SJCRH30 (cell line): Measurements from ENCODE around the gene ATRNL1. TPM values are rescaled to one million over a fixed set of nuclear protein-coding genes. Genes with fewer than 3 reads are reported as not detected.
"Not testable (repeated sequence)": the region's sequence is repeated elsewhere in the genome, so short reads cannot be mapped to it uniquely, and the experiment has no call there.

ENCODE experiments used
- DNase-seq, 2 experiments: peaks; one replicate each; pipeline ENCODE4 v3.0.0-alpha.2; 2015 to 2020
- H3K27ac ChIP-seq: fragments of 250-450 bp; sonication (Bioruptor Pico); 2 replicates; pipeline ENCODE4 v1.5.1; 2020; ENCODE audit warnings: mild to moderate bottlenecking, moderate library complexity
- H3K27me3 ChIP-seq: fragments of 250-450 bp; sonication (Bioruptor Pico); 2 replicates; pipeline ENCODE4 v1.5.1; 2020; ENCODE audit warnings: mild to moderate bottlenecking, moderate library complexity
- H3K36me3 ChIP-seq: fragments of 250-450 bp; sonication (Bioruptor Pico); 2 replicates; pipeline ENCODE4 v1.5.1; 2020; ENCODE audit warnings: mild to moderate bottlenecking, moderate library complexity
- H3K4me1 ChIP-seq: fragments of 250-450 bp; sonication (Bioruptor Pico); 2 replicates; pipeline ENCODE4 v1.5.1; 2020; ENCODE audit warnings: mild to moderate bottlenecking, moderate library complexity
- H3K4me3 ChIP-seq: fragments of 250-450 bp; sonication (Bioruptor Pico); 2 replicates; pipeline ENCODE4 v1.5.1; 2020; ENCODE audit warnings: mild to moderate bottlenecking, moderate library complexity
- H3K9me3 ChIP-seq: fragments of 250-450 bp; sonication (Bioruptor Pico); replicated peaks from 2 replicates; pipeline ENCODE4 v1.5.1; 2020; ENCODE audit warnings: mild to moderate bottlenecking, moderate library complexity
- total RNA-seq: library from RNA; depleted of rRNA; stranded (reverse); fragments of >200 nt; shearing (Covaris generic); gene quantifications from 2 replicates; pipeline ENCODE4 v1.2.3, GENCODE V29; 2014

ATRNL1 gene
- total RNA-seq, 1 experiment from 2014 or later: 26.3 TPM

GRCh38 chr10:115706488-115707076 is 613.4 kb downstream of the ATRNL1 start:
- H3K27me3 ChIP-seq: no peaks in the 10 kb centered on the region
- no peak overlapping the region for H3K27ac ChIP-seq
- no peaks in the 10 kb centered on the region for H3K36me3 ChIP-seq
- no peak overlapping the region for H3K4me3 ChIP-seq
- peaks cover 13% of the 10 kb centered on the region for H3K4me1 ChIP-seq
- DNase-seq: peak in 1 of 2 experiments; percentile 58
- no peaks in the 10 kb centered on the region for H3K9me3 ChIP-seq

- Histone ChIP-seq H3K36me3 (no peaks in the 10 kb centered on the region), H3K27me3 (no peaks in the 10 kb centered on the region), H3K4me3 (no peak overlapping the region), H3K4me1 (peaks cover 13% of the 10 kb centered on the region), H3K9me3 (no peaks in the 10 kb centered on the region), H3K27ac (no peak overlapping the region)
- DNase-seq: peak in 1 of 2 experiments; percentile 15
Measured at GRCh38 chr10:115710136-115710535, 617.0 kb downstream of the ATRNL1 start.

- peaks cover 13% of the 10 kb centered on the region for H3K4me1 ChIP-seq
- H3K4me3 ChIP-seq: no peak overlapping the region
- no peaks in the 10 kb centered on the region for H3K36me3 ChIP-seq
- H3K27me3 ChIP-seq: no peaks in the 10 kb centered on the region
- no peak overlapping the region for H3K27ac ChIP-seq
- H3K9me3 ChIP-seq: no peaks in the 10 kb centered on the region
- DNase-seq: peak; percentile 11 to 49
Measured at GRCh38 chr10:115711306-115711705, 618.1 kb downstream of the ATRNL1 start.

DNA sequence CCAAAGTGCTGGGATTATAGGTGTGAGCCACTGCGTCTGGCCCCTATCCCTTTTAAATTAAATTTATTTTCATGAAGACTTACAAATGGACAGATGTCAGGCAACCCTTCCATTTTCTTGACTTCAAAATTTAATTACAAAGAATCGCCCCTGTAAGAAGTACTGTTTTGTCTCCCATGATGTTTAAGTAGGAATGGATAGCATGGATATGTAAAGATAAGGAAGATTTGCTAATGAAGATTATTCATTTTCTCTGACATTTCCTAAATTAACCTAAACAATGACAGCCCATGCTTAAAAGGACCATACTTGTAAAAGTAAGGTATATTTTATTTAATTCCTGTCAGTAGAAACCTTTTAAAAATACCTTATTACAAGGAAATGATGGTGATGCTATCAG is 627.0 kb downstream of the ATRNL1 start:
- Histone ChIP-seq H3K27me3 (no peaks in the 10 kb centered on the region), H3K27ac (no peak overlapping the region), H3K4me3 (no peak overlapping the region), H3K9me3 (no peaks in the 10 kb centered on the region), H3K36me3 (no peaks in the 10 kb centered on the region), H3K4me1 (no peaks in the 10 kb centered on the region)
- no peak for DNase-seq

GRCh38 chr10:115727129-115727528 is 634.0 kb downstream of the ATRNL1 start:
- Histone ChIP-seq H3K4me1 (peaks cover 3% of the 10 kb centered on the region; the same call in 1 of the 2 replicates), H3K27me3 (no peaks in the 10 kb centered on the region; the same call in 1 of the 2 replicates), H3K36me3 (no peaks in the 10 kb centered on the region), H3K4me3 (no peak overlapping the region), H3K9me3 (no peaks in the 10 kb centered on the region), H3K27ac (no peak overlapping the region)
- DNase-seq: no peak

DNA sequence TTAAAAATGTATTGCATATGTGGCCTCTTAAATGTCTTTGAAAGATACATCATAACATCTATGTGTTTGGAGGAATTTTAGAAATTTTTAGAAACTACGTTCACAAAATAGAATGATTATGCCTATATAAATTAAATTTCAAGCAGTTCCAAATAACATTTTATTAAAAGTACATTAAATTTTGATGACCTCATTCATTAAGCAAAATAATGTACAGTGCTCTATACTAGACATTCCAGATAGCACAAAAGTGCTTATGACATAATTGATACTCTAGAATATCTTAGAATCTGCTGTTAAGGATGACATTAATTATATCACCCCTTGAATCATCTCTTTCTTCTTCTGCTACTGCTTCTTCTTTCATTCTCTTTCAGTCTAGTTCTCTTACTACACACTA is 650.9 kb downstream of the ATRNL1 start:
- no peaks in the 10 kb centered on the region for H3K36me3 ChIP-seq
- H3K4me3 ChIP-seq: no peak overlapping the region
- no peak for DNase-seq

DNA sequence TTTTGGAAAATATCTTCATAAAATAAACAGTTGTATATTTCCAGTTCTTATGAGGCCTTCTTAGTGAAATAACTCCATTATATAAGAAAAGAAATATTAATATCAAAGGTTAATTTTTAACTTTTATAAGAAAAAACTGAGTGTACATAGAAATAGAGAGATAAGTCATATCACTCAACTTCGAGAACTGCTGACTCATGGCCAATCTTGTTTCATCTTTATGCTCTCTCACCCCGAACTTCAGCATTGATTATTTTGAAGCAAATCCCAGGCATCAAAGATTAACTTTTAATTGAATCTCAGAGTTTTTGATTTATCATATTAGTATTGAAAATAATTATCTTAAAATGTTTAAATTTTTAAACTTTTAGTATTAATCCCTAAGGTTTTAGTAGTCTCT is 652.8 kb downstream of the ATRNL1 start:
- DNase-seq: no peak

More for the DNA sequence above, 650.9 kb downstream of the ATRNL1 start:
- Histone ChIP-seq H3K4me1 (no peaks in the 10 kb centered on the region), H3K9me3 (no peaks in the 10 kb centered on the region), H3K27ac (no peak overlapping the region), H3K27me3 (no peaks in the 10 kb centered on the region)

GRCh38 chr10:115747811-115748210 is 654.6 kb downstream of the ATRNL1 start:
- H3K27ac ChIP-seq: no peak overlapping the region
- DNase-seq: no peak
- no peaks in the 10 kb centered on the region for H3K36me3 ChIP-seq
- no peaks in the 10 kb centered on the region for H3K4me1 ChIP-seq
- H3K9me3 ChIP-seq: no peaks in the 10 kb centered on the region
- no peaks in the 10 kb centered on the region for H3K27me3 ChIP-seq
- H3K4me3 ChIP-seq: no peak overlapping the region

More for the DNA sequence above, 652.8 kb downstream of the ATRNL1 start:
- no peaks in the 10 kb centered on the region for H3K4me1 ChIP-seq
- no peak overlapping the region for H3K27ac ChIP-seq
- no peaks in the 10 kb centered on the region for H3K27me3 ChIP-seq
- H3K9me3 ChIP-seq: no peaks in the 10 kb centered on the region
- H3K36me3 ChIP-seq: no peaks in the 10 kb centered on the region
- H3K4me3 ChIP-seq: no peak overlapping the region

- H3K4me3 ChIP-seq, DNase-seq: not testable (repeated sequence)
Measured at GRCh38 chr10:115758488-115758887, 665.3 kb downstream of the ATRNL1 start.

DNA sequence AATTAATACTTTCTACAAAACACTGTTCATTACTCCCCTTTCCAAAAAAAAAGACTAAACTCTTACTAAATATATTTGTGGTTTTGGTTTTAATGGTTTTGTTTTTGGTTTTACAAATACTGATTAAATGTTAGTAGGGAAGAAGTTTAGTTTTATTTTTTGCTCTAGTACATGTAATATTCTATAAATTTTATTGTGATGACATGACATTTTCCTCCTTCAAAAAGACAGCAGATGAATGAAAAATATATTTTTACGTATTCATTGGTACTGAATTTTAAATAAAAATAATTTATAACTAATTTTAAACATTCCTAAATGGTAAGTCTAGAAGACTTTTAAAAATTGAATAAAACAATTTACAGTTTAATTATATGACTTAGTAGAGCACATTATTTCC is 667.0 kb downstream of the ATRNL1 start:
- Histone ChIP-seq H3K9me3 (no peaks in the 10 kb centered on the region; the same call in 1 of the 2 replicates), H3K27me3 (no peaks in the 10 kb centered on the region), H3K4me3 (no peak overlapping the region), H3K4me1 (peaks cover 9% of the 10 kb centered on the region; the same call in 1 of the 2 replicates), H3K36me3 (no peaks in the 10 kb centered on the region), H3K27ac (no peak overlapping the region)
- DNase-seq: no peak

More at GRCh38 chr10:115758488-115758887, 665.3 kb downstream of the ATRNL1 start:
- H3K9me3 ChIP-seq, H3K27ac ChIP-seq, H3K27me3 ChIP-seq, H3K4me1 ChIP-seq, H3K36me3 ChIP-seq: not testable (repeated sequence)

DNA sequence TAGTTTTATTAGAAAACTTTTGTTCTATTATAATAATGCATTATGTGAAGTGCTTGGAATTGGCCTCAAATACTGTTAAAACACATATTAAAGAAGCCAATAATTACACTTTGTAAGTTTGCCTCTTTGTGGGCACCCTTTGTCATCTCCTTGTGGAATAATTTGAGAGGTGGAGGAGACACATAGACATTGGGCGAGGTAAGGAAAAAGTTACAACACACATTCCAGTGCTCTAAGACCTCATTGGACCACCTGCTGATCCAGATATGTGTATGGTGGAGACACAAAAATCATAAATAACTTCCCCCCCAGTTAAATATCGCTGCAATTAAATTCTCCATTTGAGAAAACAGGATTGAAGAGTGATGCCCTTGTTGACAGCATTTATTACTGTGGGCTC is 668.0 kb downstream of the ATRNL1 start:
- no peak overlapping the region for H3K4me3 ChIP-seq
- no peaks in the 10 kb centered on the region; the same call in 1 of the 2 replicates for H3K9me3 ChIP-seq
- peaks cover 9% of the 10 kb centered on the region; the same call in 1 of the 2 replicates for H3K4me1 ChIP-seq
- no peaks in the 10 kb centered on the region for H3K27me3 ChIP-seq
- no peak overlapping the region for H3K27ac ChIP-seq
- DNase-seq: no peak
- H3K36me3 ChIP-seq: no peaks in the 10 kb centered on the region

GRCh38 chr10:115762029-115762428 is 668.9 kb downstream of the ATRNL1 start:
- peak in 1 of 2 experiments; percentile 6 for DNase-seq
- H3K9me3 ChIP-seq: no peaks in the 10 kb centered on the region; the same call in 1 of the 2 replicates
- H3K27ac ChIP-seq: no peak overlapping the region
- H3K4me3 ChIP-seq: no peak overlapping the region
- H3K4me1 ChIP-seq: peaks cover 9% of the 10 kb centered on the region; the same call in 1 of the 2 replicates
- H3K36me3 ChIP-seq: no peaks in the 10 kb centered on the region
- H3K27me3 ChIP-seq: no peaks in the 10 kb centered on the region

DNA sequence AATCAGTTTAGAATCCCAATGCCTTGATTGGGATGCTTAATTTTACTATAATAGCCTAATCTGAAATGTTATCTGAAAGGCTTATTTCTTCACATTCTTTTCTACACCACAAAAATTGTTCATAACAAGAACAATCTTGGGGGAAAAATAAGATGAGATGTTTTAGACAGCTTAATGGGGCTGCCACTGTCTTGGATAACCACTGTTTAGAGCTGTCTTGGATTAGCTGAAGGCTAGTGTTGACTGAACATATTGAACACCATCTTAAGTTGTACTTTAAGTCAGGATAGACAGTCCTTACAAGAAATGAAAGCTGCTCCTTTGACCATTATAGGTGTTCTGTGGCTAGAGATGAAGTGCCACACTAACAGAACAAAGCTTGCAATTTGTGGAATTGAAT is 678.6 kb downstream of the ATRNL1 start:
- no peak overlapping the region for H3K4me3 ChIP-seq

GRCh38 chr10:115772606-115773005 is 679.4 kb downstream of the ATRNL1 start:
- Histone ChIP-seq H3K4me1 (no peaks in the 10 kb centered on the region), H3K9me3 (no peaks in the 10 kb centered on the region), H3K36me3 (no peaks in the 10 kb centered on the region), H3K4me3 (no peak overlapping the region), H3K27ac (no peak overlapping the region), H3K27me3 (no peaks in the 10 kb centered on the region)
- DNase-seq: no peak

More for the DNA sequence above, 678.6 kb downstream of the ATRNL1 start:
- Histone ChIP-seq H3K27ac (no peak overlapping the region), H3K36me3 (no peaks in the 10 kb centered on the region), H3K27me3 (no peaks in the 10 kb centered on the region), H3K4me1 (no peaks in the 10 kb centered on the region), H3K9me3 (no peaks in the 10 kb centered on the region)
- no peak for DNase-seq

DNA sequence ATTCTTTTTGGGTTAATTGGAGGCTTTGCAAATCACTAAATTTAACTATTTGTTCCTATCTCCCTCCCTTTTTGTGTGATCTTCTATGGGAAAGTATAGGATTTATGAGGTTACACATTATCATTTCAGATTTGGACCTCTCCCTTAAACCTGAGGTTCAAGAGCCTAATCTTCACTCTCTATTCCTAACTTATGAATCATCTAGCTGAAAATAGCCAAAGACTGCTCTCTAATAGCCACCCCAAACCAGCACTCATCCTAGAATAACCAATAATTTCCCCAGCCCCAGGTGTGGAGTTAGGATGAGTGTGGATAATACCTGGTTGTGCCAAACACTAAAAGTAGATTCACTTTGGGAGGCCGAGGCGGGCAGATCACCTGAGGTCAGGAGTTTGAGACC is 680.7 kb downstream of the ATRNL1 start:
- H3K27me3 ChIP-seq: no peaks in the 10 kb centered on the region
- H3K36me3 ChIP-seq: no peaks in the 10 kb centered on the region
- no peak overlapping the region for H3K4me3 ChIP-seq
- no peak for DNase-seq
- no peak overlapping the region for H3K27ac ChIP-seq
- H3K4me1 ChIP-seq: no peaks in the 10 kb centered on the region
- H3K9me3 ChIP-seq: no peaks in the 10 kb centered on the region

GRCh38 chr10:115774721-115775120 is 681.6 kb downstream of the ATRNL1 start:
- DNase-seq: no peak
- no peaks in the 10 kb centered on the region for H3K27me3 ChIP-seq
- no peaks in the 10 kb centered on the region for H3K9me3 ChIP-seq
- no peak overlapping the region for H3K27ac ChIP-seq
- no peaks in the 10 kb centered on the region for H3K36me3 ChIP-seq
- no peaks in the 10 kb centered on the region for H3K4me1 ChIP-seq
- no peak overlapping the region for H3K4me3 ChIP-seq
